ENCODE results near the gene EPS8.
A peak's percentile ranks its signal among the peaks of the same experiment; 100 is the strongest.

The EPS8 gene

DNA sequence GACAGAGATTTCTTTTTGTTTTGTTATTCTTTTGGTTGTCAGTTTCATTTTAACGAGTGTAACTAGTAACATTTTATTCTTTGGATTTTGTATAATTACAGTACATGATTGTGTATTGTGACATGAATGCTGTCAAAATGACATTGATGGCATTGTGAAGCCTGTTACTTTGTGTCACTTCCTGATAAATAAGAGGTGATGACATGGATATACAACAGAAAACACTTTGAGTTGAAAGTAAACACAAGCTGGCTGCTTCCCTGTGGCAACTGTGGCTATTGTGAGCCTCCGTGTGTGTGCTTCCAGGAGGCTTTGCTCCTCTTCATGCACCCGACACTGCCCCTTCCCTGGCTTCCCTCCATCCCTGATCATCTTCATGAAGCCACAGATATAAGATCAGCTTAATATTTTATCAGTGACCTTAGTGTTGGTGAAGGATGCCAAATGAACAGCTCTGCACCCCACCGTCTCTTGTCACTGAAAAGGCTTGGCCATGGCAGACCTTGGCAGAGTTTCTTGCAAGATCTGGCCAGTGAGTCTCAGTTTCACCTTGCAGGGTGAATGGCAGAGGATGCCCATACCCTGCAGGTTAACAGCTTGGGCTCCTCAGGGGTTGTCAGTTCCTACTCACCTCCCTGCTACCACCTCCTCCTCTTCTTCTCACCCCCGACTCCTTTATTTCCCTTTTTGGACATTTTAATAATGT is 191.9 kb downstream of the EPS8 start:
- no peak for DNase-seq

- no peak for DNase-seq
Observed at GRCh38 chr12:15596174-15596573, 193.0 kb downstream of the EPS8 start.

DNA sequence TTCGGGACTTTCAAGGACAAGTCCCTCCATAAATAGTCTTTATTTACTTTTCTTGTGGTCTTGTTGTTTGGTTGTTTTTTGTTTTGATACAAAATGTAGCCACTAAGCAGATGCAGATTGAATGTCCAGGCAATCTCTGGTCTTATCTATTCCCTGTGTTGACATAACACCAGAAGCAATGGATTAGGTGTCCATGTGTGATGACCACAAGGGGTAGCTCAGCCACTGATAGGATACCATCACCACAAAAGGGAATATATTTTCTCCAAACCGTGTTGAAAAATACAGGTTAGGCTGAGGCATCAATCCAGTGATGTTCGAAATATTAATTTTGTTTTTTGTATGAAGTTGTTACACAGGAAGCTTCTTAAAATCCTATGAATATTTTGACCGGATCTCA is 196.3 kb downstream of the EPS8 start:
- DNase-seq = no peak

DNA sequence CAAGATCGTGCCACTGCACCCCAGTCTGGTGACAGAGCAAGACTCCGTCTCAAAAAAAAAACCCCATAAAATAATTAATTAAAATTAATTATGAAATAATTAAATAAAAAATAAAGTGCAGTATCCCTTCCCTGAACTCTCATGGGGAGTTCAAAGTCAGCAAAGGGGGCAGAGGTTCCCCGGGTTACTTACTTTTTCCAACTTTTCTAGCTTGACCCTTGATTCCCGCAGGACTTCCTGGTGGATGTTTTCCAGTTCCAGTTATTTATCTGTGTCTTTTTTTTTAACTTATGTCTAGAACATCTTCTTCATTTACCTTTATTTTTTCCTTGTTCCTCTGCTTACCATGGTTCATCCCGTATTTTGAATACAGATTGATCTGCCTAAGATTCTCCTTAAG is 197.4 kb downstream of the EPS8 start:
- no peak for DNase-seq

- DNase-seq = peak; percentile 45
Observed at GRCh38 chr12:15590180-15590826, 198.9 kb downstream of the EPS8 start.

GRCh38 chr12:15589328-15590032 is 199.7 kb downstream of the EPS8 start:
- DNase-seq = no peak

- DNase-seq = peak; percentile 18
Observed at GRCh38 chr12:15584366-15585041, 204.7 kb downstream of the EPS8 start.

DNA sequence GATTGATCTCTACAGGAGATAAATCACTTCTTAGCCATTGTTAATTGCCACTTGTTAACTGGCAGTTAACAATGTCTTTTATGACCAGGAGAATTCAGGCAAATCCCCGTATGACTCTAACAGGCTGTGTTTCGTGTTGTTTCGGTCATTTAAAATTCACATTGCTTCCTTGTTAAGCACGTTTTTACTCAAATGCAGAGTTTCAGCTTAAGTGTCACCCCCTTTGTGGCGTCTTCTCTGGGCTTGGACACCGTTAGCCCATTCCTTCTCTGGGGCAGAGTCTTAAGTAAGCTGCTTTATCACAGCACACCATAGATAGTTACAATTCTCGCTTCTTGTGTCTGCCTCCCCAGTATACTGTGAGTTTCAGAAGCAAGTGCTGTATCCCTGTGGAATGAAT is 205.4 kb downstream of the EPS8 start:
- DNase-seq = no peak

- no peak for DNase-seq
Observed at GRCh38 chr12:15581006-15581405, 208.2 kb downstream of the EPS8 start.

DNA sequence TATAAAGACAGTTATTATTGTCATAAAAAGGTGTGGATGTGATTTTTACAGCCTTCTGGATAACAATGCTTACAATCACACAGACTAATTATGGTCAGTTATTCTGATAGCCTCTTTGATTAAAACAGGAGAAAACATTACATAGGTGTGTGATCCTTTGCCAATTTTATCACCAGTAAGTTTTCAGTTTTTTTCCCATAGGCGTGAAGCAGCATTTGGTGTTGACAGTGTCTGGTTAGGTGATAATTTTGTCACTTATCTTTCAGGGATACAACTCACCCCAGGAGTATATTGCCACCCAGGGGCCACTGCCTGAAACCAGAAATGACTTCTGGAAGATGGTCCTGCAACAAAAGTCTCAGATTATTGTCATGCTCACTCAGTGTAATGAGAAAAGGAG is 208.8 kb downstream of the EPS8 start:
- no peak for DNase-seq

GRCh38 chr12:15575671-15576541 is 213.3 kb downstream of the EPS8 start:
- no peak for DNase-seq

DNA sequence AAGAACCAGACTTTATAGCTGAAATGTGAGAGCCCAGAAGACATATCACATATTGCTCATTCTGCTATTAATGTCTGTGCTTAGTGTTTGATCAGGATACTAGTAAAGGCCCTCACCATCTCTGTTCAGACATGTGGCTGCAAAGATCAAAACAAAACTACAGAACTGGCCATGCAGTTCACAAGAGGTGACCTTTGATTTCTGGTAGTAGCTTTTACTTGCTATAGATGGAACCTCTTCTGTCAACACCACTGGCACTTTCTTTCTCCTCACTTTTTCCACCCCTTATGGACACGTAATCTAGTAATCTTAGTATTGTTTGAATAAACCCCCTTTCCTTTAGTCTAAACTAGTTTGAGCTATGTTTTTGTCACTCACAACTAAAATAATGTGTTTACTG is 214.8 kb downstream of the EPS8 start:
- DNase-seq = no peak
